ENCODE measurements around the gene SCYGR8.
"Not testable (repeated sequence)": the region's sequence is repeated elsewhere in the genome, so short reads cannot be mapped to it uniquely, and the experiment has no call there.

DNA sequence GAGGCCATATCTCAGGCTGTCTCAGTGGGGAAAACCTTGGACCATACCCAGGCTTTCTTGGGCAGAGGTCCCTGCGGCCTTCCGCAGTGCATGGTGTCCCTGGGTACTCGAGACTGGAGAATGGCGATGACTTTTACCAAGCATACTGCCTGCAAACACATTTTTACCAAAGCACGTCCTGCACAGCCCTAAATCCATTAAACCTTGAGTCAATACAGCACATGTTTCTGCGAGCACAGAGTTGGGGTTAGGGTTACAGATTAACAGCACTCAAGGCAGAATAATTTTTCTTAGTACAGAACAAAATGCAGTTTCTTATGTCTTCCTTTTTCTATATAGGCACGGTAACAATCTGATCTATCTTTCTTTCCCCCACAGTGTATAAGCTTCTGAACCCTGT, 22.9 kb upstream of the SCYGR8 start:
- not testable (repeated sequence) for TF ChIP-seq POLR2AphosphoS5 (IDR thresholded peaks at IDR 0.05; ENCODE audit: borderline replicate concordance, low read depth, low read length); EZH2 (IDR thresholded peaks at IDR 0.05)
